ENCODE measurements around the gene LRRC53. TPM values are rescaled to one million over a fixed set of nuclear protein-coding genes. Genes with fewer than 3 reads are reported as not detected.

LRRC53 gene
- total RNA-seq, 1 experiment from 2014 or later: not detected

GRCh38 chr1:74422421-74423292 is 89.8 kb downstream of the LRRC53 start (continued):
- TF ChIP-seq SMAD3 (CRISPR knock-in tag; IDR thresholded peaks at IDR 0.05; ENCODE audit: borderline replicate concordance) (no peak), USF1 (CRISPR knock-in tag; IDR thresholded peaks at IDR 0.05) (no peak)

- Mint-ChIP-seq H3K4me3 (no peak overlapping the region), H3K27ac (no peak overlapping the region), H3K27me3 (ENCODE audit: low read depth) (no peaks in the 10 kb centered on the region), H3K9me3 (no peaks in the 10 kb centered on the region), H3K36me3 (no peaks in the 10 kb centered on the region), H3K4me1 (no peaks in the 10 kb centered on the region)
- no peak for ATAC-seq
- DNase-seq (ENCODE audit: low spot score): no peak
- ChIA-PET POLR2A (no interaction called here), CTCF (no interaction called here)
- TF ChIP-seq ELF4 (CRISPR knock-in tag; IDR thresholded peaks at IDR 0.05; ENCODE audit: low read depth) (no peak), IRF1 (CRISPR knock-in tag; IDR thresholded peaks at IDR 0.05) (no peak), CTCF (IDR thresholded peaks at IDR 0.05) (no peak), ETV6 (CRISPR knock-in tag; IDR thresholded peaks at IDR 0.05) (no peak), ZNF512 (CRISPR knock-in tag; IDR thresholded peaks at IDR 0.05; ENCODE audit: borderline replicate concordance) (no peak), USF2 (CRISPR knock-in tag; IDR thresholded peaks at IDR 0.05) (no peak), ZNF317 (CRISPR knock-in tag; IDR thresholded peaks at IDR 0.05; ENCODE audit: borderline replicate concordance, low read depth) (no peak)
Observed at GRCh38 chr1:74420467-74420866, 91.9 kb downstream of the LRRC53 start.

Other genes with a start within 250 kb of the LRRC53 start
- 0.07 TPM in 1 of 3 replicates, not detected in the others for gene ERICH3, start 161.2 kb upstream of the LRRC53 start, total RNA-seq (2021)
- gene CRYZ, start 220.4 kb upstream of the LRRC53 start, total RNA-seq (2021): 42.2 to 44.2 TPM (median 43.5 TPM) in 3 replicates
- 31.8 to 33.1 TPM (median 32.9 TPM) in 3 replicates for gene TYW3, start 220.5 kb upstream of the LRRC53 start, total RNA-seq (2021)

Data from WTC11 (cell line).